HG02885 (cell line): Measurements from ENCODE around the gene DRC7.
"Not testable (repeated sequence)": the region's sequence is repeated elsewhere in the genome, so short reads cannot be mapped to it uniquely, and the experiment has no call there.

Experiments
- ATAC-seq: cut with Tn5 transposase; IDR thresholded peaks from one replicate; pipeline ENCODE4 v1.9.1; 2021; ENCODE audit warnings: mild to moderate bottlenecking; ENCODE audit not compliant: unreplicated experiment, poor library complexity

DRC7 gene

DNA sequence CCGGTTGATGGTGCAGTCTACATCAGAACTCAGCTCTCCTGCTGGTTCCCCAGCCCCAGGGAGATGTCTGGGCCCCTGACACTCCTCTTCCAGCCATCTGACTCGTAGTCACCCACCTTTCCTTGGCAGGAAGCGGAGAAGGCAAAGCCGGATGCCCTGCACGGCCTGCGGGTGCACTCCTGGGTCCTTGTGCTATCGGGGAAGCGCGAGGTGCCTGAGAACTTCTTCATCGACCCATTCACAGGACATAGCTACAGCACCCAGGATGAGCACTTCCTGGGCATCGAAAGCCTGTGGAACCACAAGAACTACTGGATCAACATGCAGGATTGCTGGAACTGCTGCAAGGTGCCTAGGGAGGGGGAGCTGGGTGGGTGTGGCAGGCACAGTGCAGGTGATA lies 12.7 kb downstream of the DRC7 start:
- no peak for ATAC-seq

DNA sequence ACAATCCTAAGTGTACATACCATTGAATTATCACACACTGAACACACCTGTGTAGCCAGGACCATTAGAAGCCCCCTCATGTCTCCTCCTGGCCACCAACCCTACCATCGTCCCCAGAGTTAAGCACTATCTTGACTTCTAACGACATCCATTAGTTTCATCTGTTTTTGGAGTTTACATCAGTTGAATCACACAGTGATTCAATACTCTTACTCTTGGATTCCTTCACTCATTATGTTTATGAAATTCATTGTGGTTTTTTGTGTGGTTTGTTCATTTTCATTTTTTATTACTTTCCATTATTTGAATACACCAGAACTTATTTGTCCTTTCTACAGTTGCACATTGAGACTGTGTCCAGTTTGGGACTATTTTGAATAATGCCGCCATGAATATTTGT lies 13.6 kb downstream of the DRC7 start:
- no peak for ATAC-seq

DNA sequence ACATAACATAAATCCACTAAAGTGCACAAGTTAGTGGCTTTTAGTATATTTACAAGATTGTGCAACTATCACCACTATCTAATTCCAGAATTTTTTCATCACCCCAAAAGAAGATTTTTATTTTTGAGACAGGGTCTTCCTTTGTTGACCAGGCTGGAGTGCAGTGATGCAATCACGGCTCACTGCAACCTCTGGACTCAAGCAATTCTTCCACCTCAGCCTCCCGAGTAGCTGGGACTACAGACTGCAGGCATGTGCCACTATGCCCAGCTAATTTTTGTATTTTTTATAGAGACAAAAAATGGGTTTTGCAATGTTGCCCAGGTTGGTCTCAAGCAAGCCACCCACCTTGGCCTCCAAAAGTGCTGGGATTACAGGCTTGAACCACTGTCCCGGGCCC lies 15.1 kb downstream of the DRC7 start:
- ATAC-seq: no peak

DNA sequence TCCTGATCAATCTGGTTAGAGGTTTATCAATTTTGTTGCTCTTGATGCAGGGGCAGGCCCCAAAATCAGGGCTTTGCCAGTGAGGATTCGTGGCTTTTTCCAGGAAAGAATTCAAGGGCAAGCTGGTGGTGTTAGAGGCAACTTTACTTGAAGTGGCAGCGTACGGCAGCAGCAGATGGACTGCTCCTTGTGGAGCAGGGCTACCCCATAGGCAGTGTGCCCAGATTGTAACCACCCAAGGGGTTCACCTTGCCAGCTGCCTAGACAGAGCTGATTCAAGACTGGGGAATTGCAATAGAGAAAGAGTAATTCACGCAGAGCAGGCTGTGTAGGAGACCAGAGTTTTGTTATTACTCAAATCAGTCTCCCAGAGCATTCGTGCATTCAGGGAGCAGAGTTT lies 16.7 kb downstream of the DRC7 start:
- ATAC-seq: no peak

DNA sequence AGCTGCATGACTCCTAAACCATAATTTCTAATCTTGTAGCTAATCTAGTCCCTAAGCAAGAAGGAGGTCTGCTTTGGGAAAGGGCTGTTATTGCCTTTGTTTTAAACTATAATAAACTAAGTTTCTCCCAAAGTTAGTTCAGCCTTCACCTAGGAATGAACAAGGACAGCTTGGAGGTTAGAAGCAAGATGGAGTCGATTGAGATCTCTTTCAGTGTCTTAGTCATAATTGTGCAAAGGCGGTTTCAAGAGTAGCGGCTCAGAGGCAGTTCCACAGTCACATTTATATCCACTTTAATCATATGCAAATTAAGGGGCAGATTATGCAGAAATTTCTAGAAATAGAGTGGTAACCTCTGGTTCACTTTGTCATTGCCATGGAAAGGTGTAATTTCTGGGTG lies 17.4 kb downstream of the DRC7 start:
- no peak for ATAC-seq

DNA sequence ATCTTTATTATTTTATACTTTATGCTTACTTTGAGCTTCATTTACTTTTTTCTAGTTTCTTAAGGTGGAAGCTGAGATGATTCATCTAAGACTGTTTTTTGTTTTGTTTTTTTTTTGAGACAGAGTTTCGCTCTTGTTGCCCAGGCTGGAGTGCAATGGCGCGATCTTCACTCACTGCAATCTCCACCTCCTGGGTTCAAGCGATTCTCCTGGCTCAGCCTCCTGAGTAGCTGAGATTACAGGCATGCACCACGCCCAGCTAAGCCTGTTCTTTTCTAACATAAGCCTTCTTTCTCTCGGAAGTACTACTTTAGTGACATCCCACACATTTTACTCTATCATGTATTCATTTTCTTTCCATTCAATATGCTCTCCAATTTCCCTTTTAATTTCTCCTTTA lies 18.0 kb downstream of the DRC7 start:
- not testable (repeated sequence) for ATAC-seq

DNA sequence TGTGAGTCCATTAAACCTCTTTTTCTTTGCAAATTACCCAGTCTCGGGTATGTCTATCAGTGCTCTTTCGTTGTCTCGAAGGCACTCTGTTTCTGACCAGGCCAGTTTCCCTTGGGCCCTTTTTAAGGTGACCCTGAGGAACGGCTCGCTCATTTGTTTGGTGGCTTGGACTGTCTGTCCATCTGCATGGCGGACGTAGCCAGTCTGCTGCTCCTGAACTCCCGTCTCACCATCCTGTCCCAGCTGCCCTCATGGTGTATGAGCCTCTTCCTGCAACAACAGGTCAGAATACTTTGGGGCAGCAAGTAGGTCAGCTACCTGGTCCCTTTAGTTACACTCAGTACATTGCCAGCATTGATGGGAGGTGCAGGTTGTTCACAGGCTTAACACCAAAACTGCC lies 19.0 kb downstream of the DRC7 start:
- ATAC-seq: no peak

DNA sequence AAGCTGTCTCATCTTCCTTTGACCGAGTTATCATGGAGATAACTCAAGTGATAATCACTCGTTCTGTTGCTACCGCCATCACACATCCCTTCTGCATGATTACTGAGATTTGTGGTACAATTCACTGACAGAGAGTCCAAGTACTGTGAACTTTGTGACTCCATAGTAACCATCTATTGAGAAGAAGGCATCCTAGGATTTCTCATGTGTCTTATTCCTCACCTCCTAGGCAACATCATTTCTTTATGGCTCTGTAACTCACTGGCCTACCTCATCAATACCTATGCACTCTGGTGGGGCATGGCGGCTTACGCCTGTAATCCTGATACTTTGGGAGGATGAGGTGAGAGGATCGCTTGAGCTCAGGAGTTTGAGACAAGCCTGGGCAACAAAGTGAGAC lies 19.4 kb downstream of the DRC7 start:
- no peak for ATAC-seq

DNA sequence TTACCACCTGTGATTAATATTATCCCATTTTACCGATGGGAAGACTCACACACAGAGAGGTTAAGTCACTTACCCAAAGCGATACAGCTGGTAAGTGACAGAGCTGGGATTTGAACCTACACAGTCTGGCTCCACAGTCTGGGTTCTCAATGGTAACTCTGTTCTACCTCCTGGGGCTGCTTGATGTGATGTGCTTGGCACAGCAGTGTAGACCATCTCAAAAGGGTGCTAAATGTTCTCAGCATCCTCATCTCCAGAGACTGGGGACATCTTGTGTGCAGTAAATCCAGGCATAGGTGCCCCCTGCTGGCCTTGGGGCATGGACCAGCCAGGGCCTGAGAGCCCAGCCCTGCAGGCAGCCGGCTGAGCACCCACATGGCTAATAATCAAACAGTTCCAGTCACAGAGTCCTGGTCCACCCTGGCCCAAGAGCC lies 25.6 kb downstream of the DRC7 start:
- ATAC-seq: peak; percentile 45

DNA sequence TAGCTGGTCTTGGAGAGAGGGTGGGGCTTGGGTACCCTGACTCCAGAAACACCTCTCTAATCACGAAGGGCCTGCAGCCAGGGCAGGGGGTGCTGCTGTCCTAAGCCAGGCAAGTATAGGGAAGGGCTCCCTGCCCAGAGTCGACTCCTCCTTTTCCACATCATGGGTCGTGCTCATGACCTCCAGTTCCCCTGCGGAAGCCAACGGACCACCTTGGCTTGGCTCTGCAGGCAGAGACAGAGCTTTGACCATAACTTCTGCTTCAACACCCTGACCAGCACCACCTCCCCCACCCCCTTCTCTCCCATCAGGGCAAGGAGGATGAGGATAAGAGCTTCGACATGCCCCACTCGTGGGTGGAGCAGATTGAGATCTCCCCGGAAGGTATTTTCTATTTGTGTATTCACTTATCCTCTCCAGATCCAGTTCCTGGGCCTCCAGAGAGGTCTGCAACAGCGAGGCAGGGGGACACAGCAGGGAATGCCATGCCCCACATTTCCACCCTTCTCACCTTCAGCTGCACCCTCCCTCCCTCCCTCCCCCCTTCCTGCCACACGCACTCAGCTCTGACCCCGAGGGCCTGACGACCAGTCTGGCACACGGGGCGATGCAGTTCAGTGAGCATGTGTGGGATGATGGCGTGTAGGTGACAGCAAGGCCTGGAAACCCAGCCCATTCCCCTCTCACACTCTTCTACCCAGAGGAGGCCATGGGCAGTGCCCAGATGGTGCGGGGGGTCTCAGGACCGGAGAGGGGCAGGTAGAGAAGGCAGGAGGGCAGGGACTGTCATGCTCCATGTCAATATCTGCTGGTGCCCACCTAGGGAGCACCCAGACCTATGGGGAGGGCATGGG lies 27.0 kb downstream of the DRC7 start:
- ATAC-seq: no peak

DNA sequence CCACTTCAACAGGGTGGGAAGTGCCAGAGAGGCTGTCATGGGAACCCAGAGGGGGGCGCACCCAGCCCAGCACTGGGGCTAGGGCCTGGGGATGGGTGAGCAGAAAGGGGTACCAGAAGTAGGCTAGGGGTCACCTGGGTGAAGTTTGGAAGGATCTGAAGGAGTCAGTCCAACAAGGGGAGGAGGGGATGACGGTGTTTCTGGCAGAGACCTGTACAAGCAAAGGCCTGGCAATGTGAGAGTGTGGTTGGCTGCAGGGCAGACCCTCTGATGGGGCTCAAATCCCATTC lies 27.5 kb downstream of the DRC7 start:
- ATAC-seq: no peak

DNA sequence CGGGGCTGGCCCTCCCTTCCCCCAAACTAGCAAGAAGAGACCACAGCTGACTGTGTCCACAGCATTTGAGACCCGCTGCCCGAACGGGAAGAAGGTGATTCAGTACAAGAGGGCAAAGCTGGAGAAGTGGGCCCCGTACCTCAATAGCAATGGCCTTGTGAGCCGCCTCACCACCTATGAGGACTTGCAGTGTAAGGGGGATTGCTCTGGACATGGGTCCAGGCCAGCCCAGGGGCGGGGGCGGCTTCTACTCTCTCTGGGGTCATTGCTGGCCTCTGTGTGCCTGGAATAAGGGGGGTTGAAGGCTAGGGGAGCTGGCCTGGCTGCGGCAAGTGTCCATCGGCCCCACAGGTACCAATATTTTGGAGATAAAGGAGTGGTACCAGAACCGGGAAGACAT lies 28.0 kb downstream of the DRC7 start:
- no peak for ATAC-seq

DNA sequence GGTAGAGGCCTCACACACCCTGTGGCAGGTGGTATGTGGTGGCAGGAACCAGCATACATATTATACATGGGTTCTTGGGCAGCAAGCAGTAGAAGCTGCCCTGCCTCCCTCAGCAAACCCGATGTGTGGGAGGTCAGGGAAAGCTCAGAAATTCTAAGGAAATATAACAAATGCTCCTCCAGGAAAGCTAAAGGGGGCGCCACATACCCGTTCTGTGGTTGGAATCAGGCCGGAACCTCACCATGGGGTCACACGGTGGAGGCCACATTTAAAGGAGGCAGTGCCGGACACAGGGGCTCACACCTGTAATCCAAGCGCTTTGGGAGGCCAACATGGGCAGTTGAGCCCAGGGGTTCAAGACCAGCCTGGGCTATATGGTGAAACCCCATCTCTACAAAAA lies 28.6 kb downstream of the DRC7 start:
- ATAC-seq: no peak

DNA sequence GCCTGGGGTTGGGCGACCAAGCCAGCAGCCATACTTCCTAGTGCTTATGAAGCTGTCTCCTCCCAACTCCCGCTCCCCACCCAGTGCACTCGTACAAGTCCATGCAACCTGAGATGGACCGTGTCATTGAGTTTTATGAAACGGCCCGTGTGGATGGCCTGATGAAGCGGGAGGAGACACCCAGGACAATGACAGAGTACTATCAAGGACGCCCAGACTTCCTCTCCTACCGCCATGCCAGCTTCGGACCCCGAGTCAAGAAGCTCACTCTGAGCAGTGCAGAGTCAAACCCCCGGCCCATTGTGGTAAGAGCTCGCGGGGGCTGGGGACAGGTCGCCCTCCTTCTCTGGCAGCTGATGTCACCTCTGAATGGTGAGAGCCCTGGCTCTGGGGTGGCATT lies 29.9 kb downstream of the DRC7 start:
- ATAC-seq: no peak

DNA sequence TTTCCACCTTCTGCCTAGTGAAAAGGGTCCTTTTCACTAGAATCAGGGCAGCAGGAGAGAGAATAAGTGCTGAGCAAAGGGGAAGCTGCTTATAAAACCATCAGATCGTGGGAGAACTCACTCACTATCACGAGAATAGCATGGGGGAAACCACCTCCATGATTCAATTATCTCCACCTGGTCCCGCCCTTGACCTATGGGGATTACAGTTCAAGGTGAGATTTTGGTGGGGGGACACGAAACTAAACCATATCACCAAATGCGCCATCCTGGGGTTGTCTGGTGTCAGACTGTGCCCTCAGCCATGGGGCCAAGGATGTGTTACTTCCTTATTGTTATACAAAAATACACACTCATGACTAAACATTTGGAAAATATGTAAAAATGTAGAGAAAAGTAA lies 30.5 kb downstream of the DRC7 start:
- no peak for ATAC-seq

DNA sequence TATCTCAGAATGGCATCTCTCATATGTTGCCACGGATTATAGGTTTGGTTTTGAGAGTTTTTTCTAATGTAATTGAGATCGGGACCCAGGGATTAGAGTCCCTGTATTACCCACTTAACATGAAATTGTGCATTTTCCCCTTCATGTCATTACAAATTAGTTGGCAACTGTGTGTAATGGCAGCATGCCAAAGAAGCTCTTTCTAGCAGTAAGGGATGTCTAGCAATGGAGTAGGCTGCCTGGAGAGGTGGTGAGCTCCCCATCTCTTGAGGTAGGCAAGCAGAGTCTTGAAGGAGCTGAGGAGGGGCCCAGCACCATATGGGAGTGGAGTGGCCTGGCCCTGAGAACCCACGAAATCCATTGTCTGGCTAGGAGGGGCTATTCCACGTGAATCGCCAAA lies 30.9 kb downstream of the DRC7 start:
- ATAC-seq: no peak

DNA sequence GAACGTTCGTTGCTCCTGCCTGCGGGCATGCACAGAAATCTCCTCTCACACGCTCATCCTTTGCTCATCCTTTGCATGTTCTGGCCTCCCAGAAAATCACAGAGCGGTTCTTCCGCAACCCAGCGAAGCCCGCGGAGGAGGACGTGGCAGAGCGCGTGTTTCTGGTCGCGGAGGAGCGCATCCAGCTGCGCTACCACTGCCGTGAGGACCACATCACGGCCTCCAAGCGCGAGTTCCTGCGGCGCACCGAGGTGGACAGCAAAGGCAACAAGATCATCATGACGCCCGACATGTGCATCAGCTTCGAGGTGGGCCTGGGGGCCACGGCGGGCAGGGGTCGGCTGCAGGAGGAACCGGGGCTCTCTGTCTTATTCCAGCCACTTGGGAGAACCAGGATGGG lies 31.4 kb downstream of the DRC7 start:
- ATAC-seq: no peak

DNA sequence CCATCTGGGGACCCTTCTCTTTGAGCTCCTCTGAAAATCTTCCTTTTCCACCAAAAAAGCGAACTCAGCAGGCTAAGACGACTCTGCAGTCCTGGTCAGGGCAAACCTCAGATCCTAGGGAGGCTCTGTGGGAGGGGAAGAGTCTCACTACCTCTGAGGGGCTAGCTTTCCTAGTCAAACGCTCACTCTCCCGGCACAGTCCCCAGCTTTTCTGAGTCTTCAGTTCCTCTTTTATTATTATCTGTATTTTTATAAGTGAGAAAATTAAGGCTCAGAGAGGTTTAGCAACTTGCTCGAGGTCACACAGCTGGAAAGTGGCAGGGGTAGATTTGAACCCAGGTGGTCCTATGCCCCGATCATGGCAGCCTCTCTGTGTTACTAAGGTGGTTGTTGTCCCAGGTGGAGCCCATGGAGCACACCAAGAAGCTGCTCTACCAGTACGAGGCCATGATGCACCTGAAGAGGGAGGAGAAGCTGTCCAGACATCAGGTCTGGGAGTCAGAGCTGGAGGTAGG lies 31.9 kb downstream of the DRC7 start:
- ATAC-seq: no peak

DNA sequence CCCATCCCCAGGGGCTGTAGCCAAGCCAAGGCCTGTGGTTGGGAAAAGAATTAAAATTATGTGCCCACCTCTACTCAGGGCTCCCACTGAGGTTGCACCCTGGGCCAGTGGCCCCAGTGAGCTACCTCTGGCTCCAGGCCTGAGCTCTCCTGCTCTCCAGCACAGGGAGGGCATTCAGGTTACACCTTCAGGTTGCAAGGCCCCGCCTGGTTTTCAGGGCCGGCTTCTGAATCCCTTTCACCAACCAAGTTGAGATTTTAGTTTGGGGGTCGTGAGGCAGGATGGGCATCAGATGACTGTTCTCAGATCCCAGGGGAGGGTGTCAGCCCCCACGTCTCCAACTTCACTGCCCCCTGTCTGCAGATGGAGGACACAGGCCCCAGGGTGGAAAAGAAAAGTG lies 33.0 kb downstream of the DRC7 start:
- no peak for ATAC-seq

DNA sequence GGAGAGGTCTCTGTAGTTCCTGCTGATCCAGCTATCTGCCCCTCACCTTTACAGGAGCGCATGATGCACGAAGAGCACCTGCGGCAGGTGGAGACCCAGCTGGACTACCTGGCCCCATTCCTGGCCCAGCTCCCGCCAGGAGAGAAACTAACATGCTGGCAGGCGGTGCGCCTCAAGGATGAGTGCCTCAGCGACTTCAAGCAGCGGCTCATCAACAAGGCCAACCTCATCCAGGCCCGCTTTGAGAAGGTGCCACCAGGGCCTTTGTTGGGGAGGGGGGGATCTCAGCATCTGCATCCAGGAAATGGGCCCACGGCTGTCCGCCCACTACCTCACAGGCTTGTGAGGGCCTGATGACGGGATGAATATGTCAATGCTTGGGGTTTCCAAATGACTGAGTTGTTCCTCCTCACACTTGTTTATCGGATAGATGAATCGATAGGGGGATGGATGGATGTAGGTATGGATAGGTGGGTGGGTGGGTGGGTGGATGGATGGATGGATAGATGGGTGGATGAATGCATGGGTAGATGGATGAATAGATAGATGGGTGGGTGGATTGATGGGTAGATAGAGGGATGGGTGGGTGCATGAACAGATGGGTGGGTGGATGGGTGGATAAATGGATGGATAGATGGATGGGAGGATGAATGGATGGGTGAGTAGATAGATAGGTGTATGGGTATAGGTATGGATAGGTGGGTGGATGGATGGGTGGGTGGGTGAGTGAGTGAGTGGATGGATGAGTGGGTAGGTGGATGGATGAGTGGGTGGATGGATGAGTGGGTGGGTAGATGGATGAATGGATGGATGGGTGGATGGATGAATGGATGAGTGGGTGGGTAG lies 34.0 kb downstream of the DRC7 start:
- ATAC-seq: no peak

DNA sequence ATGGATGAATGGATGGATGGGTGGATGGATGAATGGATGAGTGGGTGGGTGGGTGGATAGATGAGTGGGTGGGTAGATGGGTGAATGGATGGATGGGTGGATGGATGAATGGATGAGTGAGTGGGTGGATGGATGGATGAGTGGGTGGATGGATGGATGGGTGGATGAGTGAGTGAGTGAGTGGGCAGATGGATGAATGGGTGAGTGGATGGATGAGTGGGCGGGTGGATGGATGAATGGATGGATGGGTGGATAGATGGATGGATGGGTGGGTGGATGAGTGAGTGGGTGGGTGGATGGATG lies 34.5 kb downstream of the DRC7 start:
- ATAC-seq: no peak

DNA sequence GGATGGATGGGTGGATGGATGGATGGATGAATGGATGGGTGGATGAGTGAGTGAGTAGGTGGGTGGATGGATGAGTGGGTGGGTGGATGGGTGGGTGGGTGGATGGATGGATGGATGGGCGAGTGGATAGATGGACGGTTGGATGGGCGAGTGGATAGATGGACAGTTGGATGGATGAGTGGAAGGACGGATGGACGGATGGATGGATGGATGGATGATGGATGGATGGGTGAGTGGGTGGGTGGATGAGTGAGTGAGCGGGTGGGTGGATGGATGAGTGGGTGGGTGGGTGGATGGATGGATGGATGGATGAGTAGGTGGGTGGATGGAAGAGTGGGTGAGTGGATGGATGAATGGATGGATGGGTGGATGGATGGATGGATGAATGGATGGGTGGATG lies 35.2 kb downstream of the DRC7 start:
- not testable (repeated sequence) for ATAC-seq
